Measurements from ENCODE around the gene AP2B1.
A peak's percentile ranks its signal among the peaks of the same experiment; 100 is the strongest.

The AP2B1 gene

DNA sequence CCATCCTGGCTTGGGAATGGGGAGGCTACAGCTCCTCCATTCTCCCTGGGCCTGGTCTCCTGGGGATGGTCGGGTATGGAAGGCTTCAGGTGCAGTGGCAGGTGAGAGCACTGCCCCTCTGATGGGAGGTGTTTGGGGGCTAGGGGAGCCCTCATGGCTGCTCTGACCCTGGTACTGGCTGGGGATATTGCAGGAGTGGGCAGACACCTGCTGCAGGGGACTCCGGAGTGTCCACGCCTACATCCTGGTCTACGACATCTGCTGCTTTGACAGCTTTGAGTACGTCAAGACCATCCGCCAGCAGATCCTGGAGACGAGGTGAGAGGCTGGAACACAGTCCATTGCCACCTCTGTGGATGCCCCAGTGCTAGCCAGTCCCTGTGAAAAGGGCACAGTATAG, 153.1 kb downstream of the AP2B1 start:
- Histone ChIP-seq H3K4me3 (ENCODE audit: low read depth in 1 of 5, low read length in 5 of 5) (no peak overlapping the region), H3K36me3 (ENCODE audit: control insufficient read depth in 5 of 5, insufficient read depth in 5 of 5, low read length in 5 of 5) (no peaks in the 10 kb centered on the region), H3K27me3 (ENCODE audit: control insufficient read depth in 5 of 5, insufficient read depth in 4 of 5, low read length in 5 of 5) (peaks cover 4 to 41% (median 23%) of the 10 kb centered on the region in 5 donors), H3K4me1 (ENCODE audit: control insufficient read depth in 5 of 5, insufficient read depth in 5 of 5, low read length in 5 of 5) (peaks cover 0 to 12% (median 9%) of the 10 kb centered on the region in 5 donors), H3K9me3 (ENCODE audit: control insufficient read depth in 5 of 5, low read length in 5 of 5) (no peaks in the 10 kb centered on the region), H3K9ac (ENCODE audit: low read length in 5 of 5) (no peak overlapping the region), H3K27ac (ENCODE audit: low read depth, low read length) (no peak overlapping the region)

DNA sequence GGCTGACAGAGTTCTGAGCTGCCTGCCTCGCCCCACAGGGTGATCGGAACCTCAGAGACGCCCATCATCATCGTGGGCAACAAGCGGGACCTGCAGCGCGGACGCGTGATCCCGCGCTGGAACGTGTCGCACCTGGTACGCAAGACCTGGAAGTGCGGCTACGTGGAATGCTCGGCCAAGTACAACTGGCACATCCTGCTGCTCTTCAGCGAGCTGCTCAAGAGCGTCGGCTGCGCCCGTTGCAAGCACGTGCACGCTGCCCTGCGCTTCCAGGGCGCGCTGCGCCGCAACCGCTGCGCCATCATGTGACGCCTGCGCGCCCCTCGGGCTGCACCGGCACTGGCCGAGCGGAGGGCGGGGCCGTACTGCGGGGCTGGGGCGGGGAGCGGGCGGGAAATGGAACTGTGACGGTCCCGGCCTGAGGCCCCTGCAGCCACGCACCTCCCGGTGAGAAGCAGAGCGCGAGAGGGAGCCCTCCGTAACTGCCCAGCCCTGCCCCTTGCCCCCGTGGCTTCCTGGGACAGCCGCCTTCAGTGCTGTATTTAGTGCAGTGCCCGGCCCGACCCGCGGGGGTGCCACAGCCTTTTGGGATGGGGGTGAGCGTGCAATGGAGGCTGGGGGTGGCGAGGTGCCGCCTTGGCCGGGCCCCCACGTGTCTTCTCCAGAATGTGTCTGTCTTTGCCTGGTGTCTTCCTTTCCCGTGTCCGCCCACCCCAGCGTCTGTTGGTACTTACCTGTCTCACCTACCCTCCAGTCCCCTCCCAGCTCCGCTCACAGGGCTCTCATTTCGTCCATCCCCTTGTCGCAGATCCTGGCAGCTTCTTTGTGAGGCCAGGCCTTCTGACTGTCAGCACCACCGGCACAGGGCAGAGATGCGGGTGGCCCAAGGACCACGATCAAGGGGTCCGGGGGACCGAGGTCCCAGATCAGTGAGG, 154.1 kb downstream of the AP2B1 start:
- Histone ChIP-seq H3K4me3 (ENCODE audit: low read depth in 1 of 5, low read length in 5 of 5) (peak overlapping the region in 3 of 5 donors; percentile 13 to 37 (median 26)), H3K9me3 (ENCODE audit: control insufficient read depth in 5 of 5, low read length in 5 of 5) (no peaks in the 10 kb centered on the region), H3K4me1 (ENCODE audit: control insufficient read depth in 5 of 5, insufficient read depth in 5 of 5, low read length in 5 of 5) (peaks cover 0 to 12% (median 9%) of the 10 kb centered on the region in 5 donors)

DNA sequence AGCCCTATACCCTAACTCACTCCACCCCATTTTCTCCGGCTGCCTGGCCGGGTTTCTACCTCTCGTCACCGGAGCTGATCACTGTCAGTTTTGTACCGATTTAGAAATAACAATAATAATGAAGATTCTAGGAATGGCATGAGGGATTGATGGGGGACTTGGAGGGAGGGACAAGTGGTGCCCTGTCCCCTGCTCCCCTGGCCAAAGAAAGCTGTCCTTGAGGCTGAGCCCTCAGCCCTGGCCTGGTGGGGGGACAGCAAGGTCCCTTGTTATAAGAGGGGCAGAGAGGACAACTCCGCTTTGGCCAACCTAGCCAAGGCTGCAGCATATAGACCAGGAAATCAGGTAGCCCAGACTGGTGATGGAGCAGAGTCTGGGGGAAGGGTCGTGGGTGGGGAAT, 155.4 kb downstream of the AP2B1 start:
- Histone ChIP-seq H3K4me1 (ENCODE audit: control insufficient read depth in 5 of 5, insufficient read depth in 5 of 5, low read length in 5 of 5) (peaks cover 0 to 13% (median 9%) of the 10 kb centered on the region in 5 donors), H3K27me3 (ENCODE audit: control insufficient read depth in 5 of 5, insufficient read depth in 4 of 5, low read length in 5 of 5) (peaks cover 4 to 42% (median 23%) of the 10 kb centered on the region in 5 donors), H3K36me3 (ENCODE audit: control insufficient read depth in 5 of 5, insufficient read depth in 5 of 5, low read length in 5 of 5) (no peaks in the 10 kb centered on the region), H3K9ac (ENCODE audit: low read length in 5 of 5) (no peak overlapping the region), H3K9me3 (ENCODE audit: control insufficient read depth in 5 of 5, low read length in 5 of 5) (no peaks in the 10 kb centered on the region), H3K4me3 (ENCODE audit: low read depth in 1 of 5, low read length in 5 of 5) (no peak overlapping the region), H3K27ac (ENCODE audit: low read depth, low read length) (no peak overlapping the region)

More for the DNA sequence above, 154.1 kb downstream of the AP2B1 start:
- H3K27ac ChIP-seq (ENCODE audit: low read depth, low read length), result no peak overlapping the region
- no peaks in the 10 kb centered on the region for H3K36me3 ChIP-seq (ENCODE audit: control insufficient read depth in 5 of 5, insufficient read depth in 5 of 5, low read length in 5 of 5)
- peaks cover 4 to 42% (median 23%) of the 10 kb centered on the region in 5 donors for H3K27me3 ChIP-seq (ENCODE audit: control insufficient read depth in 5 of 5, insufficient read depth in 4 of 5, low read length in 5 of 5)
- H3K9ac ChIP-seq (ENCODE audit: low read length in 5 of 5), result no peak overlapping the region

DNA sequence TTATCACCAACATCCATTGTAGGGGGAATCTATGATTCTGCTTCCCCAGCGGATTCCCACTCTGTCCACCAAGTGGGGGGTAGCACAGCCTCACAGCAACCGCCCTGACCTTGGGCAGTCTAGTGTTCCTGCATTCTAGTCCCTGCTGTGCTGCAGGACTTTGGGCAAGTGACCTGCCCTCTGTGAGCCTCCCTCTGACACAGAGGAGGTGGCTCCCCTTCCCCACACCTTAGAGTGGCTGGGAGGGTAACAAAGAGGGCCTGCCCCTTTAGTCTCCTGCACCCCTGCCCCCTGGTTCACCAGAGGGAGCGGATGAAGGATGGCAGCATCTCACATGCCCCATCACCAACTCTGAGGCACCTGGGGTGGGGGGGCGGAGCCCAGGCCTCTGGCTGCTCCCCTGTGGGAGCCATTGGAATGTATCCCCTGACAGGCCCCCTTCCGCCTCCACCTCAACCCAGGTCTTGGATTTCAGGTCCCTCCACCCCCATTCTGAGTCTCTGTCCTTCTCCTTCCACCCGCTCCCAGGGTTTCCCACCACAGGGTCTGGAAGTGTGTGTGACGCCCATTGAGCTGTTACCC, 155.9 kb downstream of the AP2B1 start:
- peaks cover 0 to 17% (median 9%) of the 10 kb centered on the region in 5 donors for H3K4me1 ChIP-seq (ENCODE audit: control insufficient read depth in 5 of 5, insufficient read depth in 5 of 5, low read length in 5 of 5)
- no peaks in the 10 kb centered on the region for H3K9me3 ChIP-seq (ENCODE audit: control insufficient read depth in 5 of 5, low read length in 5 of 5)
- no peak overlapping the region for H3K9ac ChIP-seq (ENCODE audit: low read length in 5 of 5)
- H3K36me3 ChIP-seq (ENCODE audit: control insufficient read depth in 5 of 5, insufficient read depth in 5 of 5, low read length in 5 of 5), result no peaks in the 10 kb centered on the region
- no peak overlapping the region for H3K27ac ChIP-seq (ENCODE audit: low read depth, low read length)
- H3K27me3 ChIP-seq (ENCODE audit: control insufficient read depth in 5 of 5, insufficient read depth in 4 of 5, low read length in 5 of 5), result peaks cover 4 to 45% (median 25%) of the 10 kb centered on the region in 5 donors
- H3K4me3 ChIP-seq (ENCODE audit: low read depth in 1 of 5, low read length in 5 of 5), result no peak overlapping the region

DNA sequence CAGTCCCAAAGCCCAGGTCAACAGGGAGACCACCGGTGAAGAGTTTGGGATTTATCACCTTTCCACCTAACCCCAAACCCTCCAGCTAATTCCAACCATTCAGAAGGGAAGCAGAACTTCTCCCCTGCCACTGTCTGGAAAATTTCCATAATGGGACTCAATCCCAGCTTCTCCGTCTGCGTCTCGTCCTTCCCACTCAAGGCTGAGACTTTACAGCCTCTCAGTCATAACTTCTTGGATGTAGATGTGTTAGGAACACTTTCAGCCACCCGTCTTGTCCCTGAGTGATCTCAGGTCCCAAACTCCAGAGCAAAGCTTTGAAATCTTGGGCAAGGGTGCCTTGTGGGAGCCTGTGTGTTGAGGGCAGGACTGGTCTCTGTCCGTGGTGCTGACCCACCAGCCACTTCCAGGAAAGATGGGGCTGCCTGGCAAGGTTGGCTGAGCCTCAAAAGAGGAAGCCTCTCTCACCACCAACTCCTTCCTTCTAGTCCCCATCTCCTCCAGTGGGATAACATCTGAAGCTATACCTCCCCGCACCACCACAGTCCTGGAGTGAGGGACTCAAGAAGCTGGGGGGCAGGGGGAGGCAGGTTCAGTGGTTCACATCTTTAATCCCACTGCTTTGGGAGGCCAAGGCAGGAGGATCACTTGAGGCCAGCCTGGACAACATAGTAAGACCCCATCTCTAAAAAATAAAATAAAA, 156.7 kb downstream of the AP2B1 start:
- Histone ChIP-seq H3K27me3 (ENCODE audit: control insufficient read depth in 5 of 5, insufficient read depth in 4 of 5, low read length in 5 of 5) (peaks cover 4 to 53% (median 28%) of the 10 kb centered on the region in 5 donors), H3K9ac (ENCODE audit: low read length in 5 of 5) (no peak overlapping the region)

DNA sequence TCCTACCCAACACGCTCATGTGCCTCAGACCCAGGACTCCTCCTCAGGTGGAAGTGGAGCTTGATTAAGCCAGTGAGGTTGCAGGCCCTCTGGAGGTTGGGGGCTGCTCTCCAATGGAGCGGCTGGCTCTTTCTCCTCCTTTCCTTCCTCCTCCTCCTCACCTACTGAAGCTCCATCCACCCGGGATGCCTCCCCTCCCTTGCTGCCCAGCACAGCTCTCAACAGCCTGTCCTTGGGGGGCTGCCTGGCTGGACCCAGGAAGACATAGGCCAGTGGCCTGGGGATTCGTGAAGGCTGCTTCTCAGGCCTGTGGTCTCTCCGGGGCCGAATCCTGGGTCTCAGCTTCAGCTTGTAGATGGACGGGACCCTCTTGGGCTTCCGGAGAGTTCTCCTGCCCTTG, 157.7 kb downstream of the AP2B1 start:
- peaks cover 0 to 32% (median 16%) of the 10 kb centered on the region in 5 donors for H3K4me1 ChIP-seq (ENCODE audit: control insufficient read depth in 5 of 5, insufficient read depth in 5 of 5, low read length in 5 of 5)
- no peak overlapping the region for H3K27ac ChIP-seq (ENCODE audit: low read depth, low read length)
- H3K27me3 ChIP-seq (ENCODE audit: control insufficient read depth in 5 of 5, insufficient read depth in 4 of 5, low read length in 5 of 5), result peaks cover 4 to 64% (median 38%) of the 10 kb centered on the region in 5 donors
- H3K36me3 ChIP-seq (ENCODE audit: control insufficient read depth in 5 of 5, insufficient read depth in 5 of 5, low read length in 5 of 5), result no peaks in the 10 kb centered on the region
- no peak overlapping the region for H3K4me3 ChIP-seq (ENCODE audit: low read depth in 1 of 5, low read length in 5 of 5)
- no peak overlapping the region for H3K9ac ChIP-seq (ENCODE audit: low read length in 5 of 5)
- H3K9me3 ChIP-seq (ENCODE audit: control insufficient read depth in 5 of 5, low read length in 5 of 5), result no peaks in the 10 kb centered on the region

More for the DNA sequence above, 156.7 kb downstream of the AP2B1 start:
- H3K4me3 ChIP-seq (ENCODE audit: low read depth in 1 of 5, low read length in 5 of 5), result no peak overlapping the region
- peaks cover 0 to 25% (median 10%) of the 10 kb centered on the region in 5 donors for H3K4me1 ChIP-seq (ENCODE audit: control insufficient read depth in 5 of 5, insufficient read depth in 5 of 5, low read length in 5 of 5)
- H3K36me3 ChIP-seq (ENCODE audit: control insufficient read depth in 5 of 5, insufficient read depth in 5 of 5, low read length in 5 of 5), result no peaks in the 10 kb centered on the region
- no peak overlapping the region for H3K27ac ChIP-seq (ENCODE audit: low read depth, low read length)
- no peaks in the 10 kb centered on the region for H3K9me3 ChIP-seq (ENCODE audit: control insufficient read depth in 5 of 5, low read length in 5 of 5)

DNA sequence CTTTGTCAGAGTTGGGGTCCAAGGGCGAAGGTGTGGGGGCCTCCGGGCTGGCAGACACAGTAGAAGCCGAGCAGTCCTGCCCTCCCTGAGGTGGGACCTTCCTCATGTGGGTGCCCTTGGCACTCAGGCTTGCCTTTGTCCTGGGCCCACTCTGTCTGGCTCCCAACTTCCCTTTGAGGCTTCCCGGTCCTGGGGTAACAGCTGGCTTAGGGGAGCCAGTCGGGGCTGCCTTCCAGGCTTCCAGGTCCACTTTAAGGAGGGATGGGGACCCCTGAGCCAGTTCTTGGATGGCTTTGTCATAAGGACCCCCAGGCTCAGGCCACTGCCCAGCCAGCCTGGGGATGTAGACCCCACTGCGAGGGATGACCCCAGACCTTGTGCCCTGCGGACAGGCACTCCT, 158.1 kb downstream of the AP2B1 start:
- Histone ChIP-seq H3K4me3 (ENCODE audit: low read depth in 1 of 5, low read length in 5 of 5) (no peak overlapping the region), H3K4me1 (ENCODE audit: control insufficient read depth in 5 of 5, insufficient read depth in 5 of 5, low read length in 5 of 5) (peaks cover 0 to 36% (median 21%) of the 10 kb centered on the region in 5 donors), H3K27me3 (ENCODE audit: control insufficient read depth in 5 of 5, insufficient read depth in 4 of 5, low read length in 5 of 5) (peaks cover 4 to 66% (median 40%) of the 10 kb centered on the region in 5 donors), H3K9me3 (ENCODE audit: control insufficient read depth in 5 of 5, low read length in 5 of 5) (no peaks in the 10 kb centered on the region), H3K9ac (ENCODE audit: low read length in 5 of 5) (no peak overlapping the region), H3K27ac (ENCODE audit: low read depth, low read length) (no peak overlapping the region), H3K36me3 (ENCODE audit: control insufficient read depth in 5 of 5, insufficient read depth in 5 of 5, low read length in 5 of 5) (no peaks in the 10 kb centered on the region)

DNA sequence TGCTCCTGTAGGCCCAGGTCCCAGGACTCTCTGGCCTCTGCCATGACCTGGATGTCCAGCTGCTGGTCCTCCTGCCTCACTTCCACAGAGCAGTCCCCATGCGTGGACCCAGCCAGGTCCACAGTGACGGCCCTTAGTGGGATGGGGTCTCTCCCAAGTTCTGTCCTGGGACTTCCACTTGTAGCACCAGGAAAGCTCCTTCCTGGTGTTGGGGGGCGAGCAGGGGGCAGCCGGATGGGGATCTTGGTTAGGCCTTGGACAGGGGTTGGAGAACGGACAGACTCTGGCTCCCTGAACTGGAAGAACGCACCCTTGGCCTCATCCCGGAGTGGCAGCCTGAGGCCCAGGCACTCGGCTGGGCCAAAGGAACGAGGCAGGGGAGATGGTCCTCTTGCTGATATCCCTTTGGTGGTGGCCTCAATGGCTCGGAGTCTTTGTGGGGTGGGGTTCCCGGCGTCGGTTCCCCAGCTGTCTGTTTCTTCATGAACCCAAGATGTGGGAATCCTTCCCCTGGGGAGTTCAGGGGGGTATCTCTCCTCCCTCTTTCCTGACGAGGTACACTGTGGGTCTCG, 158.7 kb downstream of the AP2B1 start:
- peaks cover 3 to 65% (median 41%) of the 10 kb centered on the region in 5 donors for H3K27me3 ChIP-seq (ENCODE audit: control insufficient read depth in 5 of 5, insufficient read depth in 4 of 5, low read length in 5 of 5)
- no peaks in the 10 kb centered on the region for H3K9me3 ChIP-seq (ENCODE audit: control insufficient read depth in 5 of 5, low read length in 5 of 5)
- no peak overlapping the region for H3K4me3 ChIP-seq (ENCODE audit: low read depth in 1 of 5, low read length in 5 of 5)
- peaks cover 0 to 40% (median 27%) of the 10 kb centered on the region in 5 donors for H3K4me1 ChIP-seq (ENCODE audit: control insufficient read depth in 5 of 5, insufficient read depth in 5 of 5, low read length in 5 of 5)
- H3K27ac ChIP-seq (ENCODE audit: low read depth, low read length), result no peak overlapping the region
- no peak overlapping the region for H3K9ac ChIP-seq (ENCODE audit: low read length in 5 of 5)
- no peaks in the 10 kb centered on the region for H3K36me3 ChIP-seq (ENCODE audit: control insufficient read depth in 5 of 5, insufficient read depth in 5 of 5, low read length in 5 of 5)

DNA sequence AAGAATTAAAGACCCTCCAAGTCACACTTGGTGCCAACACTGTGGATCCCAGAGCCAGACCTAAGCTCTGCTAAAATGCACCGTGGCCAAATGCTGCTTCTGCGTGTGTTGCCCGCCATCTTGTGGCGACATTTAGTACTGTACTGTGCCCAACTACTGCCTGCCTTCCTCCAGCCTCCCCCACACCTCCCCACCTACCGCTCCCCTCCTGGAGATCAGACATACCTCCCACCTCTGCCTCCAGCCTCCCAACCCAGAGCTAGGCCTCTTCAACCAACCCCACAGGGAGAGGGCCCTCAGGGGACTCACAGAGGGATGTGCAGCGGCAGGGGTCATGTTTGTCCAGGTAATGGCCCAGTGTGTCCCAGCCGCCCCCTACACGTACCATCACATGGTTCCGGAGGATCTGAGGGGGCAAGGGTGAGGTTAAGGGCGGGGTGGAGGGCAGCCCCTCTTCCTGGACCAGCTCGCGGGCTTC, 160.5 kb downstream of the AP2B1 start:
- Histone ChIP-seq H3K4me1 (ENCODE audit: control insufficient read depth in 5 of 5, insufficient read depth in 5 of 5, low read length in 5 of 5) (peaks cover 0 to 46% (median 34%) of the 10 kb centered on the region in 5 donors), H3K4me3 (ENCODE audit: low read depth in 1 of 5, low read length in 5 of 5) (no peak overlapping the region), H3K9me3 (ENCODE audit: control insufficient read depth in 5 of 5, low read length in 5 of 5) (no peaks in the 10 kb centered on the region), H3K27me3 (ENCODE audit: control insufficient read depth in 5 of 5, insufficient read depth in 4 of 5, low read length in 5 of 5) (peaks cover 0 to 53% (median 30%) of the 10 kb centered on the region in 5 donors), H3K27ac (ENCODE audit: low read depth, low read length) (no peak overlapping the region), H3K36me3 (ENCODE audit: control insufficient read depth in 5 of 5, insufficient read depth in 5 of 5, low read length in 5 of 5) (no peaks in the 10 kb centered on the region), H3K9ac (ENCODE audit: low read length in 5 of 5) (no peak overlapping the region)

Data from subcutaneous abdominal adipose tissue (tissue), 5 donors.